Measurements from ENCODE around the gene GOLGA6D.
"Not testable (repeated sequence)": the region's sequence is repeated elsewhere in the genome, so short reads cannot be mapped to it uniquely, and the experiment has no call there.

DNA sequence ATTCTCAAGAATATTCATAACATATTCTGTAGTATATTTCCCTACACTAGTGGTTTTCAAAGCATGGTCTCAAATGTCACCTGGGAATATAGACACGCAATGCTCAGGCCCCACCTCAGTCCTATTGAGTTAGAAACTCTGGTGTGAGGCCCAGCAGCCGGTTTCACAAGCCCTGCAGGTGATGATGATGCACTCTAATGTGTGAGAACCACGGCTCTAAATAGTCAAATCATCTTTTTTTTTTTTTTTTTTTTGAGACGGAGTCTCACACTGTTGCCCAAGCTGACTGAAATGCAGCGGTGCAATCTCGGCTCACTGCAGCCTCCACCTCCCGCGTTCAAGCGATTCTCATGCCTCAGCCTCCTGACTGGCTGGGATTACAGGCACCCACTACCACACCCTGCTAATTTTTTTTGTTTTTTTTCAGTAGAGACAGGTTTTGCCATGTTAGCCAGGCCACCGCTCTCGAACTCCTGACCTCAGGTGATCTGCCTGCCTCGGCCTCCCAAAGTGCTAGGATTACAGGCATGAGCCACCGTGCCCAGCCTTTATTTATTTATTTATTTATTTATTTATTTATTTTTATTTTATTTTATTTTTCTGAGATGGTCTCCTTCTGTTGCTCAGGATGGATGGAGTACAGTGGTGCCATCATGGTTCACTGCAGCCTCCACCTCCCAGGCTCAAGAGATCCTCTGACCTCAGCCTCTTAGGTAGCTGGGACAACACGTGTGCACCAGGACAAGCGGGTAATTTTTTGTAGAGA, 51.2 kb downstream of the GOLGA6D start:
- not testable (repeated sequence) for TF ChIP-seq POLR2A, POLR2AphosphoS5 (IDR thresholded peaks at IDR 0.05)

Measured in prostate gland (tissue), 1 donor.